Skin epidermis (tissue), 12 donors: ENCODE measurements around the gene SF1.

ENCODE experiments used
- H3K27ac ChIP-seq, 21 experiments: fragments of 200-600 bp; sonication (generic) in 11 of 21; one replicate each; pipeline ENCODE4 v1.5.0; 2020; ENCODE audit warnings: mild to moderate bottlenecking in 3 of 21, inconsistent platforms in 2 of 21, moderate library complexity in 2 of 21
- H3K4me3 ChIP-seq, 7 experiments: fragments of 200-600 bp; sonication (generic) in 2 of 7; one replicate each; pipeline ENCODE4 v1.5.0; 2020; ENCODE audit warnings: inconsistent platforms in 2 of 7, mild to moderate bottlenecking in 2 of 7, moderate library complexity in 1 of 7

The SF1 gene

DNA sequence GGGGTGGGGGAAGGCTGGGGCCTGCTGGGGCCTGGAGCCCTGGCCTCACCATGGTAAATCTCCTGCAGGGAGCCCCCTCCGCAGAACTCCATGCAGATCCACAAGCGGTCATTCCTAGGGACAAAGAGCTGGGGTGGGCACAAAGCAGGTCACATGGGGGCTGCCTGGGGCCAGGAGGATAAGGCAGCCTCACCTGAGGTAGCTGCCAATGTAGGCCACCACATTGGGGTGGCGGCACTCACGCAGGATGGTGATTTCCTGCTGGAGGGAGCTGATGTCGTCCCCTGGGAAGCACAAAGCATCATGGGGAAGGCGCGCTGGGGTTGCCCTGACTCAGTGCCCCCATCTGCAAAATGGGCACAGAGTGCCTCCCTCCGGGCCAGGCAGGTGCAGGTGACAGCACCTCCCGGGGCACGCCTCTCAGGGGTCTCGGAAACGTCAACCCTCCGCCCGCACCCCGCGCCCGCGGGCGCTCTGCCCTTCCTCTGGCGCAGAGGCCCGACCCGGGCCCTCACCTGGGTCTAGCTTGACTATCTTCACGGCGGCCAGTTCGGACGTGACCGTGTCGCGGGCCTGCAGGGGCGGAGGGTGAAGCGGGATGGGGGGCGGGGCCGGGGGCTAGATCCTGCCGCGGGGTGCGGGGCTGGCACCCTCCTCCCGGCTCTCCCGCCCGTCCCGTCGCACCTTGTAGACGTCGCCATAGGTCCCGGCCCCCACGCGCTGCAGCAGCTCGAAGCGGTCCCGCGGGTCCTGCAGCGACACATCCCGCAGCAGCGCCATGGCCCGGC lies 24.2 kb upstream of the SF1 start:
- Histone ChIP-seq H3K27ac (peak overlapping the region in 19 of 21 experiments; percentile 10 to 89 (median 70)), H3K4me3 (peak overlapping the region; percentile 46 to 72 (median 58))

DNA sequence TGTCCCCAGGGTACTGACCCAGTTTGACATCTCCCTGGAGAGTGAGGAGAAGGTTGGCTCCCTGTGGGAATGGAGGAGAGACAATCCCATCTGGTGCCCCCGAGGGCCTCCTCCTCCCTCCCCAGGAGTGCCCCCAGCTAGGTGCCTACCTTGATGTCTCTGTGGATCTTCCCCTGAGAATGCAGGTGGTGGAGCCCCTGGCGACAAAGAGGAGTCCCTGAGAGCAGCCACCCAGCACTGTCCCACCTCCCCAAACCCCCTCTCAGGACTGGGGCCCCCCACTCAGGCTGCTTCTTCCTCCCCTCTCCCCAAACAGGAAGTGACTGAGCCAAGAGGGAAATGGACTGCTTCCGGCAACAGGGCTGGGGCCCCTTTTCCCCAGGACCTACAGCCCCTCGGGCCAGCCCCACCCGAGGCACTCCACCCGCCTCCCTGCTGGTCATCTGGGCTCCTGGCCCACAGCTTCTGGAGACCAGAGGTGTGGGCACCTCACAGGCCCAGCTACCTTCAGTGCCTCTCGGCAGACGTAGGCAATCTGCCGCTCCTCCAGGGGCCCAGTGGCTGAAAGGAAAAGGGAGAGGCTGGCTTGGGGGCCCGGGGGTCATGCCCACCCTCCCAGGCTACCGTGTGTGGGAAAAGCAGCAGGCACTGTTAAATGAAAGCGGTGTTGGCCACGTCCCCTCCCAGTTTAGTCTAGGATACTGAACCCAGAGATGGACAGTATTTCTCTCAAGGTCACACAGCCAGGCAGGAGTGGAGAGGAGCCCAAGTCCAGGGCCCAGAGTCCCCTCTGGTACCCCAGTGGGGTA lies 23.4 kb upstream of the SF1 start:
- peak overlapping the region in 5 of 7 experiments; percentile 46 to 64 (median 58) for H3K4me3 ChIP-seq
- peak overlapping the region in 18 of 21 experiments; percentile 45 to 89 (median 71) for H3K27ac ChIP-seq

DNA sequence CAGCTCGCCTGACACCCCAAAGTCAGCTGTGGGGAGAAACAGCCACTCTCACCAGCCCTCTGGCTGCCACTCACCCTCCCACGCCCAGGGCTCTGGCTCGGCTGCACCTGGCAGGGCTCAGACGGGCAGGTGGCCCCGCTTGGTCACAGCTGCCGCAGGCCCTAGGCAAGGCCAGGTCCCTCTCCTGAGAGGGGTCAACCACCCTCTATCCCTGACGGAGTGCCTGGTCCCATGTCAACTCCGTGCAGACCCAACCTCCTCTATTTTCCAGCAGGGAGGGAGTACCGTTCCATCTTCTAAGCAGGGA lies 22.8 kb upstream of the SF1 start:
- Histone ChIP-seq H3K27ac (peak overlapping the region in 10 of 21 experiments; percentile 45 to 89 (median 74)), H3K4me3 (no peak overlapping the region)

GRCh38 chr11:64800303-64801157 lies 22.2 kb upstream of the SF1 start:
- Histone ChIP-seq H3K27ac (peak overlapping the region in 6 of 21 experiments; percentile 45 to 89 (median 82)), H3K4me3 (no peak overlapping the region)

DNA sequence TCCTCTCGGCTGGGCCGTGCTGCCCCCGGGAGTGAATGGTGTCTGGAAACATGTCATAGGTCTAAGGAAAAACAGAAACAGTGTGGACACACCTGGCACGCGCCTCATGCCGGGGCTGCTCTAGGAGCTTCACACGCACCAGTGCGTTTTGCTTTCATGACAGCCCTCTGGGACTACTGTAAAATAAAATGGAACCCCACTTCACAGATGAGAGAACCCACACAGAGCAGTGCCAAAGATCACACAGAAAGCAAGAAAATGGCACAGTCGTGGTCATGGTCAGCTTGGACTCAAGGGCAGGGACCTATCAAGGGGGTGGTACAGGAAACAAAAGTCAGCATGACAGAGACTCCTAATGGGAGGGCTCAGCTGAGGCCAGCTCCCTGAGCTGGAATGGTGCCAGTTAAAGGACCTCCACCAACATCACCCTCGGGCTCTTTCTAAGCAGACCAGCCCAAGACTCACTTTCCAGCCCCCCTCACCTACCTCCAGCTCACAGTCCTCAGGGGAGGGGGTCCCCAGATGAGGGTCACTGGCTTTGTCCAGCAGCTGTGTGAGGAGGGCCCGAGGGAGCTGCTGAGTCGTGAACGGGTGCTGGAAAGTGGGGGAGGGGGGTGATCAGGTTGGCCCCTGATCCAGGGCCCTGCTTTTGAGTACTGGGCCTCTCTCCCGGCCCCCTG lies 21.4 kb upstream of the SF1 start:
- Histone ChIP-seq H3K4me3 (no peak overlapping the region), H3K27ac (peak overlapping the region in 3 of 21 experiments; percentile 21 to 84 (median 29))

DNA sequence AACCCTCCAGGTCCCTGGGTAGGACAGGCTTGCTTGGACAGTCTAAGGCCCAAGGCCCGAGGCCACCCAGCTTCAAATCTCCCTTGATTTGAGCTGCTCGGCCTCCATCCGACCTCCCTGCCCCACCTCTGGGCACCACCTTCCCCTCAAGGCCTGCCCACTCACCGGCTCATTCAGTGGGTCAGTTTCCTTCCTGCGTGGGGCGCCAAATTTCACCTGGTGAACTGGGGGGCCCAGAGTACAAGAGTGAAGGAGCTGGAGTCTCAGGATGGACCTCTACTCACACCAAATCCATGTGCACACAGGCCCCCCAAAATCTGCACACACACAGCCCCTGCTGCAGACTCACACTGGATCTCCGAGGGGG lies 20.9 kb upstream of the SF1 start:
- H3K27ac ChIP-seq, result peak overlapping the region in 1 of 21 experiments; percentile 51
- H3K4me3 ChIP-seq, result no peak overlapping the region

GRCh38 chr11:64796757-64797541 lies 18.6 kb upstream of the SF1 start:
- Histone ChIP-seq H3K4me3 (no peak overlapping the region), H3K27ac (no peak overlapping the region)

GRCh38 chr11:64796047-64796756 lies 17.9 kb upstream of the SF1 start:
- H3K4me3 ChIP-seq, result no peak overlapping the region
- H3K27ac ChIP-seq, result no peak overlapping the region

- Histone ChIP-seq H3K27ac (no peak overlapping the region), H3K4me3 (no peak overlapping the region)
Measured at GRCh38 chr11:64794526-64794925, 16.2 kb upstream of the SF1 start.

- peak overlapping the region in 4 of 21 experiments; percentile 6 to 54 (median 26) for H3K27ac ChIP-seq
Measured at GRCh38 chr11:64793271-64794160, 15.2 kb upstream of the SF1 start.

DNA sequence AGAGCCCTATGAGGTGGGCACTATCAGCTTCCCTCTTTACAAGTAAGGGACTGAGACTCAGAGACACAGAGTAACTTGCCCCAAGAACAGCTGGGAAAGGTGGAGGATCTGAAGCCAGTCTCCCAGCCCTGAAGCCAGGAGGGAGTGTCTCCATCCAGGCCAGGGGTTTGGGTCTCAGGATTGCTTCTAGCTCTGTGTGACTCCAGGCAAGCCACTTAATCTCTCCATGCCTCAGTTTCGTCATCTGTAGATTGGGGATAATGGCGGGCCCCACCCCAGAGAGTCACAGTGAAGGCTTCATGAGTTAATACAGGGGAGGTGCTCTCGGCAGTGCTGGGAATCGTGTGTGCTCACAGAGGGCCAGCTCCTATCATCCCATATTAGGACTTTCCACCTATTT lies 14.1 kb upstream of the SF1 start:
- Histone ChIP-seq H3K4me3 (no peak overlapping the region), H3K27ac (no peak overlapping the region)

More at GRCh38 chr11:64793271-64794160, 15.2 kb upstream of the SF1 start:
- H3K4me3 ChIP-seq, result no peak overlapping the region

- no peak overlapping the region for H3K4me3 ChIP-seq
- no peak overlapping the region for H3K27ac ChIP-seq
Measured at GRCh38 chr11:64791781-64792291, 13.5 kb upstream of the SF1 start.

DNA sequence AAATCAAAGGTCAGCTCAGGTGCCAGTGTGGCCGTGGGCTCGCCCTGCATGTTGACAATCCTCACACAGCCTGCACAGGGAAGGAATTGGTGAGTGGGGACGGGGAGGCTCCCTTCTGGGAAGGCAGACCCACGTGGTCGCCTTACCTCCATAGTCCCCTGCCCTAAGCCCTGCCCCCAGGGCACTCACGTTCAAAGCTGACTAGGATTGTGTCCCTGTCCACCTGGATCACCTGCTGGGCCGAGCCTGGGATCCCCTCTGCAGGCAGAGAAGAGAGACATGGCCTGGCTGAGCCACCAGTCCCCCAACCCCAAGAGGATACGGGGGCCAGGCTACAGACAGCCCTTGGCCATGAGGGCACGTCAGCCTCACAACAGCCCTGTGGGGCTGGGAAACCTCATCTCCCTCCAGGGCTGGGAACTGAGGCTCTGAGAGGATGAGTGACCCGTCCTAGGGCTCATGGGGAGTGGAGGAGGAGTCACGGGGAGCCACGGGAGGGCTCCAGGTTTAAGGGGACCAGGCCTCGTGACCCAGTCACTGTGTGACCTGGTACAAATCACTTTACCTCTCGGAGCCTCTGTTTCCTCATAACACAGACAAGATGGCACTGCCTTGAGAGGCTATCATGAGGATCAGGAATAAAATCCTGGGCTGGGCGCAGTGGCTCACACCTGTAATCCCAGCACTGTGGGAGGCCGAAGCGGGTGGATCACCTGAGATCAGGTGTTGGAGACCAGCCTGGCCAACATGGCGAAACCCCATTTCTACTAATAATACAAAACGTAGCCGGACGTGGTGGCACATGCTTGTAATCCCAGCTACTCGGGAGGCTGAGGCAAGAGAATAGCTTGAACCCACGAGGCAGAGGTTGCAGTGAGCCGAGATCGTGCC lies 12.1 kb upstream of the SF1 start:
- H3K27ac ChIP-seq, result no peak overlapping the region
- H3K4me3 ChIP-seq, result no peak overlapping the region

DNA sequence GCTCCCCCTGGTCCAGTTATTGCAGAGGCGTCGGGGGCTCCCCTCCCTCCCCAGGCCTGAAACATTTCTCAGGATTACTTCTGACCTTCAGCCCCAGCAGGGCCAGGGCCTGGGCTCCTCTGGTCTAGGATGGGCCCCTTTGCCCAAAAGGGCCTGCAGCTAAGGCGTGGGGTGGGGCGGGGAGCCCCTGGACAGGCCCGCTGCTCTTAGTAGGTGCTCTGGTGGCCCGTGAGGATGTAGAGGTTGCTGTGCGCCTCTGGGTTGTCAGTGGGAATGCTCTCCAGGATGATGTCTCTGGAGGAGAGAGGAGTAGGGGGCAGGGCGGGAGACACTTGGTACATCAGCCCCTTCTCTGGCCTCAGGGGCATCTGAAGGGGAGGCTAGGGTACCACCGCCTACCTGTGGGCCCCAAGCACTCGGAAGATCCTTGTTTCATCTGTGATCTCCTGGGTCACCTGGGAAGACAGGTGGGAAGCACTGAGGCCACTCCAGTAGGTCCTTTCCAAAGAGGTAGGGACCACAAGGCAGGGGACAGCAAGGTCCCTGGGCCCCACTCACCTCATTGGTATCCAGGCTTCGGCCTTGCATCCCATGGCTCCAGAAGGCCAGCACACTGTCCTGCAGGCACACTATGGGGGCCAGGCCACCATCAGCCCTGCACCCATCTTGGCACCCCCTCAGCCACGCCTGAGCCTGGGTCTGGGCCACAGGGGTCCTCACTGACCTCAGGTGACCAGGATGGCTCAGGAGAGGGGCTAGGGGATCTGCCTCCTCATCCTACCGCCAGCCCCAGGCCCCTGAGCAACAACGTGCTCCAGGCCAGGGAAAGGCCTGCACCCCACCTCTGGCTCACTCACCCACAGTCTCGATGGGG lies 11.2 kb upstream of the SF1 start:
- Histone ChIP-seq H3K27ac (no peak overlapping the region), H3K4me3 (no peak overlapping the region)
